HG03159 (cell line): ENCODE results near the gene ADTRP.

Experiments used
- ATAC-seq: cut with Tn5 transposase; IDR thresholded peaks from one replicate; pipeline ENCODE4 v1.9.1; 2021; ENCODE audit warnings: mild to moderate bottlenecking, moderate library complexity; ENCODE audit not compliant: unreplicated experiment

ADTRP gene

DNA sequence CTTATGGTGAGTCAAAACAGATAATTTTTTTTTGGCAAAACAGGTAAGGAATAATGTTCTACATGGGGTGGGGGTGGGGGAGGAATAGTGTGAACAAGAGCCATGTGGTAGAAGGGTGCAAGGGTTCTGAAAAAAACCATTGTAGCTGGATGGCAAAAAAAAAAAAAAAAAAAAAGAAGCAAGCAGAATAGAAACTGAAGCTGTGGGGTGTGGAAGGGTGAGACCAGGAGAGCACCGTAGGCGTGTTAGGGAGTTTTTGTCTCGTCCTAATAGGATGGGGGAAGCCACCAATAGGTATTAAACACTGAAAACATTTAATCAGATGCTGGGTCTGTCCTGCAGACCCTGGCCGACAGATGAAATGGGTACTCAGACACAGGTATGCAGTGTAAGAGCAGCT is 110.1 kb downstream of the ADTRP start:
- ATAC-seq: no peak

DNA sequence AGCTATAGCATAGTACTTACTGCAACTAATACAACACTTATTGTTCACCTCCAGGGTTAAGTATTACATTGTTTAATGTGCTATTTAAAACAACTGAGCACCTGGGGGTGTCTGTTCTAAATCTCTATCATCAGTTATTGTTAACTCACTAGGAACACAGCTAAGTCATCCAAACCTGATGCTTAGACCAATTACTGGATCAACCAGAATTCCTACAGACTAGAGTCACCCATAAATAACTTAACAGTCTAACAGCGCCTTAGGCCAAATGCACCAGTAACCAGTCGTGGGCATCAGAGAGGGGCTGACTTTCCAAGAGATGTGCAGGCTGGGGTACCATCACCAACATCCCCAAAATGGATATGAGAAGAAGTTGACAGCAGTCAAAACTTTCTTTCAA is 110.7 kb downstream of the ADTRP start:
- no peak for ATAC-seq

DNA sequence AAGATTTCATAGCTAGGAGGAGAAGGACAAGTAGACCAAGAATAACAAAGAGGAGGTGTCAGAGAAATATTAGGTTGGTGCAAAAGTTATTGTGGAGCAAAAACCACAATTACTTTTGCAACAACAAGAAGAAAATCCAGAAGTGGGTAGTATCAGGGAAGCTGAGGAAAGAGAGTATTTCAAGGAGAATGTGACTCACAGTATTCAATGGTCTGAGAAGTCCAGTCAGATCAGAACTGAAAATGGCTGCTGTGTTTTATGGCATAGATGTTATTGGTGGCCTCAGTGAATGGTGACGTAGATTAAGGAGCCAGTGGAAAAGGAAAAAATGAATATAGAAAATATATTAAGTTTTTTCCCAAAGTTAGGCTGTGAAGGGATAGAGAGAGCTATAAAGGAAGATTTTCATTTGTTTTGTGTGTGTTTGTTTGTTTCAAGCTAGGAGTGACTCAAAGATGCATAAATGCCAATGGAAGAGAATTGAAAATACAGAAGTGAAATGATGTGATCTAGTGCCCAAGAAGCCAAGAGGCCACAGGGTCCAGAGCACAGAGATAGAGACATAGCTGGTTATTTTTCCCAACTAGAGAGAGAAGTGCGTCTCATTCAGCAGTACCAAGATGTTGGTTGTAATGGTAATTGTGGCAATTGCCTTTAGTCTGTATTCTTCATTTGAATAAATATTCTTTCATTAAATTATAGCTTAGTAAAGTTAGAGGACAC is 112.8 kb downstream of the ADTRP start:
- no peak for ATAC-seq
